Measurements from ENCODE around the gene STPG3.

The STPG3 gene

GRCh38 chr9:137240318-137240840 lies 10.7 kb upstream of the STPG3 start:
- TF ChIP-seq CTCF (IDR thresholded peaks at IDR 0.05; ENCODE audit: low read length) (peak; percentile 29), EZH2phosphoT487 (IDR thresholded peaks at IDR 0.05; ENCODE audit: low read length) (no peak), EZH2 (optimal IDR thresholded peaks at IDR 0.05; ENCODE audit: low read depth, low read length) (no peak)
- peaks cover 8% of the 10 kb centered on the region for H3K27me3 ChIP-seq (replicated peaks; ENCODE audit: insufficient read depth, low read length)
- peaks cover 19% of the 10 kb centered on the region; the same call in 1 of the 2 replicates for H3K4me1 ChIP-seq (ENCODE audit: low read length)
- H3K79me2 ChIP-seq (ENCODE audit: low read length), result peaks cover 31% of the 10 kb centered on the region
- H3K4me3 ChIP-seq (ENCODE audit: low read length), result peak overlapping the region; percentile 93
- DNase-seq, result peak; percentile 70
- no peaks in the 10 kb centered on the region; the same call in 1 of the 2 replicates for H3K36me3 ChIP-seq (replicated peaks; ENCODE audit: insufficient read depth, low read length)
- H4K20me1 ChIP-seq (ENCODE audit: insufficient read depth, low read length), result peaks cover 16% of the 10 kb centered on the region
- H3F3A ChIP-seq (ENCODE audit: insufficient read depth, low read length), result peaks cover 28% of the 10 kb centered on the region; the same call in 1 of the 2 replicates
- H3K9me3 ChIP-seq (replicated peaks; ENCODE audit: insufficient read depth, low read length), result no peaks in the 10 kb centered on the region
- peak overlapping the region; percentile 86 for H2AFZ ChIP-seq (ENCODE audit: low read length)
- H3K4me2 ChIP-seq (ENCODE audit: low read depth, low read length), result peak overlapping the region; percentile 83
- peak overlapping the region; percentile 92 for H3K27ac ChIP-seq (ENCODE audit: low read length)
- H3K9ac ChIP-seq (ENCODE audit: low read length), result peak overlapping the region; percentile 83
- no peaks in the 10 kb centered on the region for H3K9me2 ChIP-seq (replicated peaks; ENCODE audit: insufficient read depth, low read length)

- H3K4me1 ChIP-seq (ENCODE audit: low read length), result peaks cover 18% of the 10 kb centered on the region; the same call in 1 of the 2 replicates
- peak within 1 kb of the TSS; percentile 92 for H3K4me2 ChIP-seq (ENCODE audit: low read depth, low read length)
- DNase-seq, result peak; percentile 99
- no peaks in the 10 kb centered on the region for H3K9me2 ChIP-seq (replicated peaks; ENCODE audit: insufficient read depth, low read length)
- H3K9me3 ChIP-seq (replicated peaks; ENCODE audit: insufficient read depth, low read length), result no peaks in the 10 kb centered on the region
- peak within 1 kb of the TSS; percentile 93 for H3K4me3 ChIP-seq (ENCODE audit: low read length)
- H3K9ac ChIP-seq (ENCODE audit: low read length), result peak within 1 kb of the TSS; percentile 83
- peak within 1 kb of the TSS; percentile 86 for H2AFZ ChIP-seq (ENCODE audit: low read length)
- H4K20me1 ChIP-seq (ENCODE audit: insufficient read depth, low read length), result peaks cover 16% of the 10 kb centered on the region
- no peaks in the 10 kb centered on the region; the same call in 1 of the 2 replicates for H3K36me3 ChIP-seq (replicated peaks; ENCODE audit: insufficient read depth, low read length)
- peak within 1 kb of the TSS; percentile 92 for H3K27ac ChIP-seq (ENCODE audit: low read length)
- H3F3A ChIP-seq (ENCODE audit: insufficient read depth, low read length), result peaks cover 28% of the 10 kb centered on the region; the same call in 1 of the 2 replicates
- peaks cover 31% of the 10 kb centered on the region for H3K79me2 ChIP-seq (ENCODE audit: low read length)
- TF ChIP-seq CTCF (IDR thresholded peaks at IDR 0.05; ENCODE audit: low read length) (no peak), EZH2 (optimal IDR thresholded peaks at IDR 0.05; ENCODE audit: low read depth, low read length) (no peak), EZH2phosphoT487 (IDR thresholded peaks at IDR 0.05; ENCODE audit: low read length) (no peak)
- H3K27me3 ChIP-seq (replicated peaks; ENCODE audit: insufficient read depth, low read length), result peaks cover 2% of the 10 kb centered on the region; the same call in 1 of the 2 replicates
Observed at GRCh38 chr9:137240841-137241489, 10.1 kb upstream of the STPG3 start, which contains the start of gene TUBB4B. TSS of gene TUBB4B (plus strand) at chr9:137241287. CDS start at chr9:137241361, 74 bp downstream.

GRCh38 chr9:137241490-137242268 lies 9.4 kb upstream of the STPG3 start:
- no peak overlapping the region for H2AFZ ChIP-seq (ENCODE audit: low read length)
- peak overlapping the region; percentile 81 for H3K4me3 ChIP-seq (ENCODE audit: low read length)
- peak overlapping the region; percentile 82 for H3K9ac ChIP-seq (ENCODE audit: low read length)
- H3K9me3 ChIP-seq (replicated peaks; ENCODE audit: insufficient read depth, low read length), result no peaks in the 10 kb centered on the region
- peak overlapping the region; percentile 92 for H3K4me2 ChIP-seq (ENCODE audit: low read depth, low read length)
- peaks cover 16% of the 10 kb centered on the region for H4K20me1 ChIP-seq (ENCODE audit: insufficient read depth, low read length)
- H3K27ac ChIP-seq (ENCODE audit: low read length), result peak overlapping the region; percentile 49; the same call in 1 of the 2 replicates
- DNase-seq, result peak; percentile 53
- peaks cover 31% of the 10 kb centered on the region for H3K79me2 ChIP-seq (ENCODE audit: low read length)
- no peaks in the 10 kb centered on the region; the same call in 1 of the 2 replicates for H3K36me3 ChIP-seq (replicated peaks; ENCODE audit: insufficient read depth, low read length)
- no peaks in the 10 kb centered on the region for H3K27me3 ChIP-seq (replicated peaks; ENCODE audit: insufficient read depth, low read length)
- H3K4me1 ChIP-seq (ENCODE audit: low read length), result peaks cover 12% of the 10 kb centered on the region; the same call in 1 of the 2 replicates
- peaks cover 28% of the 10 kb centered on the region; the same call in 1 of the 2 replicates for H3F3A ChIP-seq (ENCODE audit: insufficient read depth, low read length)
- no peaks in the 10 kb centered on the region for H3K9me2 ChIP-seq (replicated peaks; ENCODE audit: insufficient read depth, low read length)
- no peak for TF ChIP-seq EZH2phosphoT487 (IDR thresholded peaks at IDR 0.05; ENCODE audit: low read length)
- TF ChIP-seq CTCF (IDR thresholded peaks at IDR 0.05; ENCODE audit: low read length), result no peak
- no peak for TF ChIP-seq EZH2 (optimal IDR thresholded peaks at IDR 0.05; ENCODE audit: low read depth, low read length)

Measured in MM.1S (cell line).